Fibroblast of villous mesenchyme (primary cell): ENCODE measurements around the gene HRH1. TPM values are rescaled to one million over a fixed set of nuclear protein-coding genes. Genes with fewer than 3 reads are reported as not detected.

ENCODE experiments used
- DNase-seq: peaks from one replicate; pipeline ENCODE4 v3.0.0-alpha.2; 2010; ENCODE audit warnings: low read depth
- H3K4me3 ChIP-seq: 2 replicates; pipeline ENCODE4 v1.5.1; 2011; ENCODE audit warnings: low read depth, mild to moderate bottlenecking, low read length
- total RNA-seq: library from RNA; depleted of rRNA; stranded (reverse); fragments of >200 nt; gene quantifications from 2 replicates; pipeline ENCODE4 v1.2.3, GENCODE V29; 2012
- TF ChIP-seq, protein P1 (sequence below): IDR thresholded peaks from 2 replicates; pipeline ENCODE4 v1.5.1; 2012; ENCODE audit warnings: low read depth, mild to moderate bottlenecking, low read length; ENCODE audit not compliant: insufficient read depth

HRH1 gene
- total RNA-seq, 1 donor = 26.8 TPM

DNA sequence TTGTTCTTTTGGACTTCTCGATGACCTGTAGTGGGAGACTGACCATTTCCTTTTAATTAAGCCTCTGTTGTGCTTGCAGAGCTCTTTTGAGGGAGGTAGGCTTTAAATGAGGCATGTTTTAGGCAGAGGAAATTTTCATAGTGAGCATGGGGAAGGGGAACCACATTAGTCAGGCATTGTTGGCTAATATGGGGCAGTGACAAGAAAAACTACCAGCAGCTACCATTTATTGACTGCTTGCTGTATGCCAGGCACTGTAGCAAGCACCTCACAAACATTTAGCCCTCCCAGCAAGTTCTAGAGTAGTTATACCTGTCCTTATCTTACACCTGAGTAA, 128.8 kb downstream of the HRH1 start:
- H3K4me3 ChIP-seq = no peak overlapping the region
- TF ChIP-seq, protein P1, sequence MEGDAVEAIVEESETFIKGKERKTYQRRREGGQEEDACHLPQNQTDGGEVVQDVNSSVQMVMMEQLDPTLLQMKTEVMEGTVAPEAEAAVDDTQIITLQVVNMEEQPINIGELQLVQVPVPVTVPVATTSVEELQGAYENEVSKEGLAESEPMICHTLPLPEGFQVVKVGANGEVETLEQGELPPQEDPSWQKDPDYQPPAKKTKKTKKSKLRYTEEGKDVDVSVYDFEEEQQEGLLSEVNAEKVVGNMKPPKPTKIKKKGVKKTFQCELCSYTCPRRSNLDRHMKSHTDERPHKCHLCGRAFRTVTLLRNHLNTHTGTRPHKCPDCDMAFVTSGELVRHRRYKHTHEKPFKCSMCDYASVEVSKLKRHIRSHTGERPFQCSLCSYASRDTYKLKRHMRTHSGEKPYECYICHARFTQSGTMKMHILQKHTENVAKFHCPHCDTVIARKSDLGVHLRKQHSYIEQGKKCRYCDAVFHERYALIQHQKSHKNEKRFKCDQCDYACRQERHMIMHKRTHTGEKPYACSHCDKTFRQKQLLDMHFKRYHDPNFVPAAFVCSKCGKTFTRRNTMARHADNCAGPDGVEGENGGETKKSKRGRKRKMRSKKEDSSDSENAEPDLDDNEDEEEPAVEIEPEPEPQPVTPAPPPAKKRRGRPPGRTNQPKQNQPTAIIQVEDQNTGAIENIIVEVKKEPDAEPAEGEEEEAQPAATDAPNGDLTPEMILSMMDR = no peak
- DNase-seq = no peak

- no peak for DNase-seq
- no peak overlapping the region for H3K4me3 ChIP-seq
- TF ChIP-seq, protein P1 = no peak
Observed at GRCh38 chr3:11284011-11284410, 129.7 kb downstream of the HRH1 start.

DNA sequence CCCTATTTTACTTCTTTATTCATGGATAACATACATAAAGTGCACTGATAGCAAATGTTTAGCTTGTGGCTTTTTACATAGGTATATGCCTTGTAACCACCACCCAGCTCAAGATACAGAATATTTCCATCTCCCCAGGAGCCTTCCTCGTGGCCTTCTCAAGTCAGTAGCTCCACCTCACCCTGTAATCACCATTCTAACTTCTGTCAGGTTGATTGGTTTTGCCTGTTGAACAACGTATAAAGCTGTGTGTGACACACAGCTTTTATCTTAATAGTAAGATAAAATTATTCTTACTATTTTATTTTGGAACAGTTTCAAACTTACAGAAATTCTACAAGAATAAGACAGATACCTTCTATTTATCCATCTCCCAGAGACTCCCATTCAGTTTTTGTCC, 131.2 kb downstream of the HRH1 start:
- TF ChIP-seq, protein P1 = no peak
- no peak for DNase-seq
- H3K4me3 ChIP-seq = no peak overlapping the region

- no peak overlapping the region for H3K4me3 ChIP-seq
- TF ChIP-seq, protein P1 = no peak
- DNase-seq = peak; percentile 71
Observed at GRCh38 chr3:11287404-11287803, 133.1 kb downstream of the HRH1 start.

- peak; percentile 85 for DNase-seq
- no peak overlapping the region for H3K4me3 ChIP-seq
- TF ChIP-seq, protein P1 = no peak
Observed at GRCh38 chr3:11288021-11288491, 133.8 kb downstream of the HRH1 start.

GRCh38 chr3:11288786-11289637, 134.7 kb downstream of the HRH1 start:
- H3K4me3 ChIP-seq = peak overlapping the region; percentile 22
- DNase-seq = peak; percentile 96
- TF ChIP-seq, protein P1 = no peak

- H3K4me3 ChIP-seq = no peak overlapping the region
- no peak for DNase-seq
- TF ChIP-seq, protein P1 = no peak
Observed at GRCh38 chr3:11289864-11290263, 135.6 kb downstream of the HRH1 start.
